H1 (cell line): ENCODE measurements around the gene ACBD6. TPM values are rescaled to one million over a fixed set of nuclear protein-coding genes. Genes with fewer than 3 reads are reported as not detected.
A peak's percentile ranks its signal among the peaks of the same experiment; 100 is the strongest.

Experiments used
- CTCF ChIA-PET: fragments of 300-600 bp; sonication (Branson Sonifier 250); formaldehyde crosslinking; loops from one replicate; lab custom pipeline; 2021; ENCODE audit not compliant: partially characterized antibody; lab: Charles Lee
- POLR2A ChIA-PET: fragments of 300-600 bp; sonication (Branson Sonifier 250); formaldehyde crosslinking; loops from one replicate; lab custom pipeline; 2021; ENCODE audit warnings: inconsistent platforms; ENCODE audit not compliant: partially characterized antibody; lab: Charles Lee
- DNase-seq, 2 experiments: peaks; one replicate each; pipeline versions ENCODE4 v3.0.0 to v3.0.0-alpha.2; 2010 to 2022; ENCODE audit warnings: low spot score in 2 of 2, low read depth in 1 of 2, mixed read lengths in 1 of 2
- FAIRE-seq: peaks from 2 replicates; lab custom pipeline; 2011; peaks lifted over from hg19 to GRCh38; lab: Jason Lieb, UNC
- H2AFZ ChIP-seq: 2 replicates; pipeline ENCODE4 v1.8.1; 2012; ENCODE audit warnings: low read length, inconsistent platforms
- H2AK5ac ChIP-seq: 2 replicates; pipeline ENCODE4 v1.6.1; 2013; ENCODE audit warnings: low read depth, low read length
- H2BK120ac ChIP-seq: replicated peaks from 2 replicates; pipeline ENCODE3; 2013; ENCODE audit warnings: low read depth, low read length, inconsistent platforms
- H2BK12ac ChIP-seq: 2 replicates; pipeline ENCODE4 v1.6.1; 2013; ENCODE audit warnings: low read depth, low read length
- H2BK15ac ChIP-seq: 2 replicates; pipeline ENCODE4 v1.6.1; 2013; ENCODE audit warnings: low read length
- H2BK20ac ChIP-seq: 2 replicates; pipeline ENCODE4 v1.6.1; 2013; ENCODE audit warnings: low read length
- H2BK5ac ChIP-seq: 2 replicates; pipeline ENCODE4 v1.6.1; 2013; ENCODE audit warnings: low read depth, low read length
- H3K14ac ChIP-seq: 2 replicates; pipeline ENCODE4 v1.6.1; 2013; ENCODE audit warnings: inconsistent platforms; ENCODE audit not compliant: insufficient read length
- H3K18ac ChIP-seq: 2 replicates; pipeline ENCODE4 v1.6.1; 2013; ENCODE audit warnings: low read length; ENCODE audit errors: extremely low read depth
- H3K23ac ChIP-seq: 2 replicates; pipeline ENCODE4 v1.6.1; 2013; ENCODE audit warnings: inconsistent platforms; ENCODE audit not compliant: insufficient read length
- H3K23me2 ChIP-seq: 2 replicates; pipeline ENCODE4 v1.6.1; 2013; ENCODE audit warnings: low read depth, low read length
- H3K27ac ChIP-seq: 2 replicates; pipeline ENCODE4 v1.6.1; 2011; ENCODE audit warnings: low read depth, low read length, inconsistent platforms
- H3K27me3 ChIP-seq, 4 experiments: replicated peaks in 1 of 4; 1 replicate in 1 of 4; 2 replicates in 3 of 4; pipeline versions ENCODE4 v1.6.1 to v1.8.1; 2011 to 2013; ENCODE audit warnings: low read length in 3 of 4, mild to moderate bottlenecking in 3 of 4, inconsistent platforms in 2 of 4, mixed read lengths in 2 of 4, moderate library complexity in 1 of 4; ENCODE audit not compliant: control insufficient read depth in 3 of 4, insufficient read depth in 3 of 4; ENCODE audit errors: extremely low read depth in 1 of 4
- H3K36me3 ChIP-seq, 4 experiments: 2 replicates each; pipeline versions ENCODE4 v1.6.1 to v1.8.1; 2011 to 2013; ENCODE audit warnings: mild to moderate bottlenecking in 4 of 4, low read length in 3 of 4, moderate library complexity in 2 of 4, control low read depth in 1 of 4, inconsistent platforms in 1 of 4; ENCODE audit not compliant: insufficient read depth in 4 of 4, control insufficient read depth in 2 of 4
- H3K4ac ChIP-seq: replicated peaks from 2 replicates; pipeline ENCODE3; 2013; ENCODE audit warnings: low read length, low read depth, mixed read lengths, inconsistent platforms; ENCODE audit not compliant: insufficient read length
- H3K4me1 ChIP-seq, 4 experiments: replicated peaks in 1 of 4; 1 replicate in 1 of 4; 2 replicates in 3 of 4; pipeline versions ENCODE4 v1.6.1 to v1.8.1; 2011 to 2013; ENCODE audit warnings: low read length in 3 of 4, inconsistent platforms in 2 of 4, mixed read lengths in 1 of 4; ENCODE audit not compliant: insufficient read depth in 4 of 4, control insufficient read depth in 3 of 4
- H3K4me2 ChIP-seq, 2 experiments: 2 replicates each; pipeline versions ENCODE4 v1.6.1 to v1.8.1; 2011 to 2013; ENCODE audit warnings: low read depth in 2 of 2, low read length in 2 of 2, control low read depth in 1 of 2, inconsistent platforms in 1 of 2, mild to moderate bottlenecking in 1 of 2; ENCODE audit not compliant: insufficient read depth in 1 of 2
- H3K4me3 ChIP-seq, 4 experiments: fragments of 200-600, 300-600 bp in 1 of 4; sonication (generic), shearing (Covaris generic), sonication (Bioruptor Twin) in 1 of 4; 2 replicates each; pipeline versions ENCODE4 v1.5.1 to v1.8.1; 2011 to 2016; ENCODE audit warnings: low read length in 4 of 4, low read depth in 3 of 4, control low read depth in 2 of 4, inconsistent platforms in 2 of 4, mild to moderate bottlenecking in 2 of 4, mixed read lengths in 1 of 4, moderate library complexity in 1 of 4; ENCODE audit not compliant: insufficient read depth in 2 of 4; ENCODE audit errors: extremely low read depth in 1 of 4
- H3K56ac ChIP-seq: replicated peaks from 2 replicates; pipeline ENCODE3; 2013; ENCODE audit warnings: low read depth, mild to moderate bottlenecking, mixed read lengths, low read length, inconsistent platforms; ENCODE audit not compliant: insufficient read length
- H3K79me1 ChIP-seq: 2 replicates; pipeline ENCODE4 v1.6.1; 2013; ENCODE audit warnings: low read depth, low read length, control low read depth
- H3K79me2 ChIP-seq, 2 experiments: 2 replicates each; pipeline versions ENCODE4 v1.6.1 to v1.8.1; 2012 to 2013; ENCODE audit warnings: low read length in 2 of 2, mild to moderate bottlenecking in 2 of 2, inconsistent platforms in 1 of 2; ENCODE audit not compliant: insufficient read depth in 2 of 2, control insufficient read depth in 1 of 2
- H3K9ac ChIP-seq, 4 experiments: replicated peaks in 1 of 4; 1 replicate in 1 of 4; 2 replicates in 3 of 4; pipeline versions ENCODE4 v1.6.1 to v1.8.1; 2011 to 2013; ENCODE audit warnings: low read depth in 3 of 4, low read length in 3 of 4, control low read depth in 2 of 4, mild to moderate bottlenecking in 2 of 4, moderate library complexity in 2 of 4, inconsistent platforms in 1 of 4; ENCODE audit errors: extremely low read depth in 1 of 4
- H3K9me3 ChIP-seq, 2 experiments: 2 replicates each; pipeline versions ENCODE4 v1.6.1 to v1.8.1; 2012 to 2013; ENCODE audit warnings: mild to moderate bottlenecking in 2 of 2, moderate library complexity in 2 of 2, control low read depth in 1 of 2, inconsistent platforms in 1 of 2, low read depth in 1 of 2, low read length in 1 of 2, mixed read lengths in 1 of 2; ENCODE audit not compliant: insufficient read depth in 2 of 2
- H4K20me1 ChIP-seq, 2 experiments: replicated peaks in 1 of 2; 2 replicates each; pipeline versions ENCODE3 to v1.8.1; 2011 to 2013; ENCODE audit warnings: inconsistent platforms in 2 of 2, low read length in 2 of 2, mild to moderate bottlenecking in 1 of 2; ENCODE audit not compliant: insufficient read depth in 2 of 2, control insufficient read depth in 1 of 2
- H4K5ac ChIP-seq: 2 replicates; pipeline ENCODE4 v1.6.1; 2013; ENCODE audit warnings: low read length, low read depth, mixed read lengths, inconsistent platforms; ENCODE audit not compliant: insufficient read length
- H4K8ac ChIP-seq: 2 replicates; pipeline ENCODE4 v1.8.0; 2013; ENCODE audit warnings: mild to moderate bottlenecking, moderate library complexity, low read length, inconsistent platforms; ENCODE audit not compliant: insufficient read depth; ENCODE audit errors: extremely low read depth
- H4K91ac ChIP-seq: replicated peaks from 2 replicates; pipeline ENCODE3; 2013; ENCODE audit warnings: low read length, mixed read lengths, inconsistent platforms; ENCODE audit not compliant: insufficient read length
- ATF3 ChIP-seq: IDR thresholded peaks from 2 replicates; pipeline ENCODE4 v1.6.1; 2011; ENCODE audit warnings: low read depth, mild to moderate bottlenecking, low read length; ENCODE audit not compliant: insufficient read depth
- CHD1 ChIP-seq: IDR thresholded peaks from 2 replicates; pipeline ENCODE4 v1.6.1; 2012; ENCODE audit warnings: low read depth, low read length, improper control_type of control experiment
- NANOG ChIP-seq: IDR thresholded peaks from 2 replicates; pipeline ENCODE4 v1.6.1; 2011; ENCODE audit warnings: low read length, low read depth, mild to moderate bottlenecking, inconsistent platforms; ENCODE audit not compliant: insufficient read depth, poor library complexity, severe bottlenecking
- WGBS, 2 experiments: shearing (Covaris generic) in 1 of 2; methylation state at CpG; one replicate each; pipeline versions ENCODE4 v1.1.6 to v1.1.7; 2013 to 2015; ENCODE audit warnings: low lambda C conversion rate in 2 of 2, mixed read lengths in 2 of 2, inconsistent platforms in 1 of 2, low coverage in 1 of 2, missing lambda C conversion rate in 1 of 2; ENCODE audit not compliant: insufficient replicate concordance in 2 of 2, insufficient coverage in 1 of 2, insufficient read length in 1 of 2; ENCODE audit errors: extremely low coverage in 1 of 2, missing lambda C conversion rate in 1 of 2; 5-methylcytosine and 5-hydroxymethylcytosine counted together
- polyA plus RNA-seq, 7 experiments: library from polyadenylated mRNA; depleted of rRNA in 3 of 7; stranded (reverse) in 5 of 7; unstranded in 2 of 7; fragments of >200 nt in 5 of 7; fragments of 200-250 nt in 2 of 7; gene quantifications; 1 replicate in 5 of 7; 2 replicates in 1 of 7; 4 replicates in 1 of 7; pipeline versions ENCODE4 v1.2.1 to v1.2.3, GENCODE V29; 2011 to 2013; ENCODE audit warnings: missing spikeins in 2 of 7, mixed read lengths in 2 of 7
- total RNA-seq: library from RNA; stranded (reverse); fragmentation: NEBNext Ultra II Directional; extraction: Animal tissue kit (Norgen Biotek cat#: 25700); gene quantifications from 2 replicates; pipeline ENCODE4 v1.2.1, GENCODE V29; 2021

The ACBD6 gene
- total and polyA plus RNA-seq, 2 of the 8 experiments (the other 6 are each of a cell fraction or from before 2014, with no cell fraction given), result 52.0 to 67.7 TPM

GRCh38 chr1:180265871-180266270, 236.5 kb downstream of the ACBD6 start:
- no peak for DNase-seq
- Histone ChIP-seq H3K4me2 (no peak overlapping the region), H3K18ac (peak overlapping the region; percentile 43), H3K4me3 (no peak overlapping the region), H3K4ac (no peak overlapping the region), H3K9ac (no peak overlapping the region), H2AK5ac (peak overlapping the region; percentile 14; the same call in 1 of the 2 replicates), H2BK12ac (peak overlapping the region; percentile 18; the same call in 1 of the 2 replicates), H4K8ac (no peak overlapping the region), H3K9me3 (no peaks in the 10 kb centered on the region), H4K91ac (no peak overlapping the region), H4K20me1 (no peaks in the 10 kb centered on the region), H2AFZ (no peak overlapping the region), H3K14ac (no peak overlapping the region), H4K5ac (no peak overlapping the region), H3K56ac (no peak overlapping the region), H3K27me3 (no peaks in the 10 kb centered on the region; a peak in 1 of 7 replicates), H3K23ac (no peak overlapping the region), H3K4me1 (peaks cover 15 to 36% (median 23%) of the 10 kb centered on the region in 4 experiments; a peak in 6 of 7 replicates), H2BK5ac (no peak overlapping the region), H3K79me2 (no peaks in the 10 kb centered on the region), H2BK20ac (peak overlapping the region; percentile 44; the same call in 1 of the 2 replicates), H2BK15ac (peak overlapping the region; percentile 77; the same call in 1 of the 2 replicates), H3K79me1 (no peaks in the 10 kb centered on the region), H3K36me3 (no peaks in the 10 kb centered on the region; a peak in 1 of 8 replicates), H3K27ac (no peak overlapping the region), H2BK120ac (no peak overlapping the region), H3K23me2 (no peaks in the 10 kb centered on the region)
- CTCF ChIA-PET, result interaction anchor here (1.1 to 11.1 kb wide), 4 partner anchors 8 to 99 kb away, joined by 3 to 244 read pairs (median 4); no protein-coding TSS in a partner anchor
- POLR2A ChIA-PET, result interaction anchor here (1.5 to 4.7 kb wide), 4 partner anchors 12 to 34 kb away, joined by 3 to 17 read pairs (median 6); no protein-coding TSS in a partner anchor
- no peak for FAIRE-seq
- 90% methylated on average over 4 of the region's 4 CpGs; no CpG with 5 or more reads in 1 of the 2 experiments for WGBS, 2 experiments
- TF ChIP-seq CHD1, result no peak
- no peak for TF ChIP-seq ATF3
- TF ChIP-seq NANOG, result no peak
